ENCODE results near the gene PANK2. TPM values are rescaled to one million over a fixed set of nuclear protein-coding genes. Genes with fewer than 3 reads are reported as not detected.
A peak's percentile ranks its signal among the peaks of the same experiment; 100 is the strongest.
"Not testable (repeated sequence)": the region's sequence is repeated elsewhere in the genome, so short reads cannot be mapped to it uniquely, and the experiment has no call there.

Gene PANK2
- total and polyA plus RNA-seq, 2 experiments from 2014 or later, result 24.1 to 33.4 TPM

- no peak for TF ChIP-seq CTCF (IDR thresholded peaks at IDR 0.05; ENCODE audit: low read depth, low read length)
- Histone ChIP-seq H3K27ac (no peak overlapping the region), H3K4me3 (no peak overlapping the region), H3K4me1 (ENCODE audit: low read depth) (no peaks in the 10 kb centered on the region), H3K9me3 (ENCODE audit: low read depth) (no peaks in the 10 kb centered on the region), H3K36me3 (no peaks in the 10 kb centered on the region), H3K27me3 (no peaks in the 10 kb centered on the region)
- DNase-seq (ENCODE audit: low read depth in 1 of 2, low spot score in 1 of 2), result peak in 1 of 2 donors; percentile 22
These were observed 82.0 kb downstream of the PANK2 start for GRCh38 chr20:3971145-3971544.

GRCh38 chr20:3972161-3972560 is 83.0 kb downstream of the PANK2 start:
- no peaks in the 10 kb centered on the region for H3K36me3 ChIP-seq

GRCh38 chr20:3972631-3973030 is 83.4 kb downstream of the PANK2 start:
- not testable (repeated sequence) for H3K9me3 ChIP-seq (ENCODE audit: low read depth); H3K36me3 ChIP-seq; H3K27me3 ChIP-seq; DNase-seq (ENCODE audit: low read depth in 1 of 2, low spot score in 1 of 2); H3K4me1 ChIP-seq (ENCODE audit: low read depth); H3K27ac ChIP-seq; H3K4me3 ChIP-seq

More at GRCh38 chr20:3972161-3972560, 83.0 kb downstream of the PANK2 start:
- H3K9me3 ChIP-seq (ENCODE audit: low read depth), result no peaks in the 10 kb centered on the region
- no peaks in the 10 kb centered on the region for H3K27me3 ChIP-seq
- no peak overlapping the region for H3K27ac ChIP-seq
- H3K4me3 ChIP-seq, result no peak overlapping the region
- DNase-seq (ENCODE audit: low read depth in 1 of 2, low spot score in 1 of 2), result no peak
- peaks cover 4% of the 10 kb centered on the region for H3K4me1 ChIP-seq (ENCODE audit: low read depth)
- TF ChIP-seq CTCF (IDR thresholded peaks at IDR 0.05; ENCODE audit: low read depth, low read length), result no peak

GRCh38 chr20:3973705-3974104 is 84.5 kb downstream of the PANK2 start:
- no peak for TF ChIP-seq CTCF (IDR thresholded peaks at IDR 0.05; ENCODE audit: low read depth, low read length)
- Histone ChIP-seq H3K27ac (no peak overlapping the region), H3K27me3 (no peaks in the 10 kb centered on the region), H3K4me3 (no peak overlapping the region), H3K9me3 (ENCODE audit: low read depth) (no peaks in the 10 kb centered on the region), H3K36me3 (no peaks in the 10 kb centered on the region), H3K4me1 (ENCODE audit: low read depth) (peaks cover 4% of the 10 kb centered on the region)
- no peak for DNase-seq (ENCODE audit: low read depth in 1 of 2, low spot score in 1 of 2)

- Histone ChIP-seq H3K36me3 (no peaks in the 10 kb centered on the region), H3K9me3 (ENCODE audit: low read depth) (no peaks in the 10 kb centered on the region), H3K27me3 (no peaks in the 10 kb centered on the region), H3K4me1 (ENCODE audit: low read depth) (peaks cover 4% of the 10 kb centered on the region), H3K4me3 (no peak overlapping the region), H3K27ac (no peak overlapping the region)
- TF ChIP-seq CTCF (IDR thresholded peaks at IDR 0.05; ENCODE audit: low read depth, low read length), result no peak
- no peak for DNase-seq (ENCODE audit: low read depth in 1 of 2, low spot score in 1 of 2)
These were observed 87.3 kb downstream of the PANK2 start for GRCh38 chr20:3976511-3976910.

Other genes with a start within 250 kb of the PANK2 start
- not detected in 2 replicates for gene GFRA4, start 226.0 kb upstream of the PANK2 start, total RNA-seq
- gene GFRA4, start 226.0 kb upstream of the PANK2 start, polyA plus RNA-seq, result not detected in 2 replicates
- 0.07 and 1.3 TPM in 2 replicates for gene ADAM33, start 207.4 kb upstream of the PANK2 start, total RNA-seq
- gene ADAM33, start 207.4 kb upstream of the PANK2 start, polyA plus RNA-seq, result 0.45 and 0.56 TPM in 2 replicates
- gene SIGLEC1, start 176.8 kb upstream of the PANK2 start, total RNA-seq, result not detected in 2 replicates
- gene SIGLEC1, start 176.8 kb upstream of the PANK2 start, polyA plus RNA-seq, result not detected in 2 replicates
- 0.18 and 0.92 TPM in 2 replicates for gene HSPA12B, start 156.7 kb upstream of the PANK2 start, total RNA-seq
- 1.2 TPM in 1 of 2 replicates, not detected in the other for gene HSPA12B, start 156.7 kb upstream of the PANK2 start, polyA plus RNA-seq
- gene ADISSP, start 121.6 kb upstream of the PANK2 start, total RNA-seq, result 22.5 and 24.1 TPM in 2 replicates
- gene ADISSP, start 121.6 kb upstream of the PANK2 start, polyA plus RNA-seq, result 38.5 and 45.3 TPM in 2 replicates
- 0.95 and 1.6 TPM in 2 replicates for gene SPEF1, start 107.9 kb upstream of the PANK2 start, total RNA-seq
- gene SPEF1, start 107.9 kb upstream of the PANK2 start, polyA plus RNA-seq, result 0.61 and 1.2 TPM in 2 replicates
- 45.0 and 47.6 TPM in 2 replicates for gene CENPB, start 102.6 kb upstream of the PANK2 start, total RNA-seq
- gene CENPB, start 102.6 kb upstream of the PANK2 start, polyA plus RNA-seq, result 10.5 and 12.5 TPM in 2 replicates
- 16.9 and 59.9 TPM in 2 replicates for gene CDC25B, start 93.1 kb upstream of the PANK2 start, total RNA-seq
- gene CDC25B, start 93.1 kb upstream of the PANK2 start, polyA plus RNA-seq, result 9.7 and 31.7 TPM in 2 replicates
- 7.6 and 15.5 TPM in 2 replicates for gene AP5S1, start 68.8 kb upstream of the PANK2 start, total RNA-seq
- gene AP5S1, start 68.8 kb upstream of the PANK2 start, polyA plus RNA-seq, result 4.7 and 22.9 TPM in 2 replicates
- 34.7 and 40.9 TPM in 2 replicates for gene MAVS, start 42.6 kb upstream of the PANK2 start, total RNA-seq
- gene MAVS, start 42.6 kb upstream of the PANK2 start, polyA plus RNA-seq, result 15.0 and 19.8 TPM in 2 replicates
- 4.4 and 7.7 TPM in 2 replicates for gene RNF24, start 126.2 kb downstream of the PANK2 start, total RNA-seq
- gene RNF24, start 126.2 kb downstream of the PANK2 start, polyA plus RNA-seq, result 16.1 and 23.8 TPM in 2 replicates

All from cardiac muscle cell (in vitro differentiated cells and primary cell).